H9 (cell line): ENCODE results near the gene PDE3B. TPM values are rescaled to one million over a fixed set of nuclear protein-coding genes. Genes with fewer than 3 reads are reported as not detected.

Experiments
- DNase-seq: peaks from one replicate; pipeline ENCODE4 v3.0.0-alpha.2; 2017
- H2AFZ ChIP-seq: one replicate; pipeline ENCODE4 v1.6.1; 2013; ENCODE audit warnings: mild to moderate bottlenecking, low read length, control low read depth, moderate library complexity
- H2AK5ac ChIP-seq: 2 replicates; pipeline ENCODE4 v1.6.1; 2013; ENCODE audit warnings: low read length, control low read depth, mixed read lengths; ENCODE audit not compliant: insufficient read length
- H2BK120ac ChIP-seq: one replicate; pipeline ENCODE4 v1.6.1; 2013; ENCODE audit warnings: low read depth, mild to moderate bottlenecking, low read length, control low read depth, inconsistent platforms; ENCODE audit not compliant: poor library complexity, severe bottlenecking
- H2BK12ac ChIP-seq: 2 replicates; pipeline ENCODE4 v1.6.1; 2013; ENCODE audit warnings: low read length, control low read depth, mixed read lengths, low read depth; ENCODE audit not compliant: insufficient read length
- H2BK15ac ChIP-seq: 2 replicates; pipeline ENCODE4 v1.6.1; 2013; ENCODE audit warnings: low read depth, low read length, control low read depth
- H2BK20ac ChIP-seq: one replicate; pipeline ENCODE4 v1.6.1; 2013; ENCODE audit warnings: low read depth, mild to moderate bottlenecking, low read length, control low read depth, inconsistent platforms; ENCODE audit not compliant: poor library complexity, severe bottlenecking
- H2BK5ac ChIP-seq: 2 replicates; pipeline ENCODE4 v1.6.1; 2013; ENCODE audit warnings: low read length, control low read depth, mixed read lengths; ENCODE audit not compliant: insufficient read length
- H3K14ac ChIP-seq: 2 replicates; pipeline ENCODE4 v1.6.1; 2013; ENCODE audit warnings: low read length, control low read depth; ENCODE audit not compliant: insufficient read depth
- H3K18ac ChIP-seq: 2 replicates; pipeline ENCODE4 v1.6.1; 2013; ENCODE audit warnings: low read depth, mild to moderate bottlenecking, mixed read lengths, low read length, control low read depth; ENCODE audit not compliant: insufficient read length
- H3K23ac ChIP-seq: 2 replicates; pipeline ENCODE4 v1.6.1; 2013; ENCODE audit warnings: low read length, control low read depth, mixed read lengths, low read depth; ENCODE audit not compliant: insufficient read length
- H3K23me2 ChIP-seq: 2 replicates; pipeline ENCODE4 v1.6.1; 2013; ENCODE audit warnings: low read depth, mild to moderate bottlenecking, mixed read lengths, low read length, control low read depth; ENCODE audit not compliant: insufficient read length, poor library complexity, severe bottlenecking
- H3K27ac ChIP-seq: 2 replicates; pipeline ENCODE4 v1.5.1; 2013; ENCODE audit warnings: low read length, control low read depth, mixed read lengths, low read depth; ENCODE audit not compliant: insufficient read length
- H3K27me3 ChIP-seq: 2 replicates; pipeline ENCODE4 v1.6.1; 2013; ENCODE audit warnings: low read length, control low read depth, inconsistent platforms; ENCODE audit not compliant: insufficient read depth
- H3K4ac ChIP-seq: 2 replicates; pipeline ENCODE4 v1.6.1; 2013; ENCODE audit warnings: low read depth, mild to moderate bottlenecking, control low read depth, inconsistent platforms, low read length, moderate library complexity
- H3K4me1 ChIP-seq: 2 replicates; pipeline ENCODE4 v1.6.1; 2013; ENCODE audit warnings: low read length, control low read depth, inconsistent platforms; ENCODE audit not compliant: insufficient read depth
- H3K4me2 ChIP-seq: 2 replicates; pipeline ENCODE4 v1.6.1; 2013; ENCODE audit warnings: low read length, control low read depth, mixed read lengths; ENCODE audit not compliant: insufficient read length, insufficient read depth
- H3K56ac ChIP-seq: 2 replicates; pipeline ENCODE4 v1.6.1; 2013; ENCODE audit warnings: low read depth, mild to moderate bottlenecking, mixed read lengths, low read length, control low read depth; ENCODE audit not compliant: insufficient read length
- H3K79me1 ChIP-seq: 2 replicates; pipeline ENCODE4 v1.6.1; 2013; ENCODE audit warnings: low read depth, mild to moderate bottlenecking, moderate library complexity, low read length, control low read depth, inconsistent platforms; ENCODE audit not compliant: insufficient read depth, poor library complexity, severe bottlenecking
- H3K79me2 ChIP-seq: 2 replicates; pipeline ENCODE4 v1.6.1; 2013; ENCODE audit warnings: low read length, control low read depth, inconsistent platforms; ENCODE audit not compliant: insufficient read depth
- H3K9ac ChIP-seq: 2 replicates; pipeline ENCODE4 v1.6.1; 2013; ENCODE audit warnings: low read length, control low read depth, mixed read lengths; ENCODE audit not compliant: insufficient read length; ENCODE audit errors: extremely low read depth
- H3K9me3 ChIP-seq: one replicate; pipeline ENCODE4 v1.6.1; 2013; ENCODE audit warnings: low read depth, low read length, inconsistent platforms; ENCODE audit not compliant: control insufficient read depth
- H3T11ph ChIP-seq: one replicate; pipeline ENCODE4 v1.6.1; 2013; ENCODE audit warnings: mild to moderate bottlenecking, low read length, control low read depth, inconsistent platforms
- H4K20me1 ChIP-seq: one replicate; pipeline ENCODE4 v1.6.1; 2013; ENCODE audit not compliant: control insufficient read depth, insufficient read length, insufficient read depth
- H4K5ac ChIP-seq: 2 replicates; pipeline ENCODE4 v1.6.1; 2013; ENCODE audit warnings: low read depth, mild to moderate bottlenecking, mixed read lengths, low read length, control low read depth; ENCODE audit not compliant: insufficient read length
- H4K8ac ChIP-seq: replicated peaks from 2 replicates; pipeline ENCODE4 v1.6.1; 2013; ENCODE audit warnings: low read length, control low read depth, mixed read lengths, low read depth; ENCODE audit not compliant: insufficient read length
- H4K91ac ChIP-seq: 2 replicates; pipeline ENCODE4 v1.6.1; 2013; ENCODE audit warnings: low read depth, mild to moderate bottlenecking, moderate library complexity, mixed read lengths, low read length, control low read depth; ENCODE audit not compliant: insufficient read length
- H3K27ac Mint-ChIP-seq, 3 experiments: 2 replicates in 2 of 3; 3 replicates in 1 of 3; pipeline ENCODE4 v1.8.0; 2020 to 2021; ENCODE audit warnings: mixed read lengths in 3 of 3, mild to moderate bottlenecking in 1 of 3, moderate library complexity in 1 of 3
- H3K27me3 Mint-ChIP-seq: 2 replicates; pipeline ENCODE4 v1.8.0; 2021; ENCODE audit warnings: low read depth, mild to moderate bottlenecking, moderate library complexity, mixed read lengths
- H3K36me3 Mint-ChIP-seq, 3 experiments: 2 replicates in 2 of 3; 3 replicates in 1 of 3; pipeline ENCODE4 v1.8.0; 2020 to 2021; ENCODE audit warnings: low read depth in 3 of 3, mixed read lengths in 3 of 3; ENCODE audit not compliant: insufficient read depth in 1 of 3
- H3K4me1 Mint-ChIP-seq, 2 experiments: 2 replicates each; pipeline ENCODE4 v1.8.0; 2020; ENCODE audit warnings: mixed read lengths in 2 of 2
- H3K4me3 Mint-ChIP-seq, 2 experiments: 2 replicates in 1 of 2; 3 replicates in 1 of 2; pipeline ENCODE4 v1.8.0; 2020 to 2021; ENCODE audit warnings: mild to moderate bottlenecking in 2 of 2, mixed read lengths in 2 of 2, moderate library complexity in 1 of 2
- H3K9me3 Mint-ChIP-seq, 2 experiments: 2 replicates in 1 of 2; 3 replicates in 1 of 2; pipeline ENCODE4 v1.8.0; 2020; ENCODE audit warnings: mild to moderate bottlenecking in 2 of 2, mixed read lengths in 2 of 2, moderate library complexity in 1 of 2
- CTCF ChIP-seq: fragments of 200-600 bp; sonication (generic); conservative IDR thresholded peaks from 3 replicates; pipeline ENCODE4 v1.8.0; 2021; ENCODE audit warnings: antibody characterized with exemption, mild to moderate bottlenecking
- WGBS: extraction: QIAGEN DNeasy Blood & Tissue Kit; methylation state at CpG from one replicate; pipeline ENCODE4 v1.1.7; 2013; ENCODE audit warnings: missing lambda C conversion rate, low lambda C conversion rate, mixed read lengths; ENCODE audit not compliant: insufficient read length; ENCODE audit errors: extremely low coverage; 5-methylcytosine and 5-hydroxymethylcytosine counted together
- total RNA-seq: library from RNA; stranded (reverse); gene quantifications from 2 replicates; pipeline ENCODE4 v1.2.1, GENCODE V29; 2021

The PDE3B gene
- total RNA-seq, 1 experiment from 2014 or later, result 6.6 TPM

- no peak overlapping the region for H3K27ac ChIP-seq
- H3K4ac ChIP-seq, result no peak overlapping the region
- no peak overlapping the region for H2BK15ac ChIP-seq
- H4K91ac ChIP-seq, result no peak overlapping the region
- no peaks in the 10 kb centered on the region for H3K23me2 ChIP-seq
- H3K56ac ChIP-seq, result no peak overlapping the region
- Mint-ChIP-seq H3K27ac (no peak overlapping the region), H3K4me1 (no peaks in the 10 kb centered on the region), H3K9me3 (peaks cover 18 to 28% of the 10 kb centered on the region in 2 experiments), H3K36me3 (peaks cover 11 to 20% (median 13%) of the 10 kb centered on the region in 3 experiments), H3K4me3 (no peak overlapping the region), H3K27me3 (no peaks in the 10 kb centered on the region)
- no peak overlapping the region for H3K23ac ChIP-seq
- no peaks in the 10 kb centered on the region for H4K20me1 ChIP-seq
- H4K5ac ChIP-seq, result no peak overlapping the region
- H3K9ac ChIP-seq, result no peak overlapping the region
- DNase-seq, result no peak
- no peak overlapping the region for H2BK20ac ChIP-seq
- no peak for TF ChIP-seq CTCF
- H3K4me2 ChIP-seq, result no peak overlapping the region
- H3K79me2 ChIP-seq, result no peaks in the 10 kb centered on the region
- no peaks in the 10 kb centered on the region for H3K4me1 ChIP-seq
- no CpG with 5 or more reads among the region's 2 CpGs for whole genome bisulfite sequencing
- H3K9me3 ChIP-seq, result no peaks in the 10 kb centered on the region
- H3K18ac ChIP-seq, result no peak overlapping the region
- H2BK120ac ChIP-seq, result no peak overlapping the region
- H3K27me3 ChIP-seq, result no peaks in the 10 kb centered on the region
- no peak overlapping the region for H2BK5ac ChIP-seq
- H3K14ac ChIP-seq, result no peak overlapping the region
- H2AFZ ChIP-seq, result no peak overlapping the region
- no peak overlapping the region for H3T11ph ChIP-seq
- no peaks in the 10 kb centered on the region for H3K79me1 ChIP-seq
- no peak overlapping the region for H2AK5ac ChIP-seq
- H4K8ac ChIP-seq, result no peak overlapping the region
- no peak overlapping the region for H2BK12ac ChIP-seq
Measured at GRCh38 chr11:14705067-14705466, 61.5 kb downstream of the PDE3B start.
